Calu3 (cell line): ENCODE results near the gene ZNF526. TPM values are rescaled to one million over a fixed set of nuclear protein-coding genes. Genes with fewer than 3 reads are reported as not detected.

Source experiments
- Bru-seq: library from RNA; stranded (reverse); fragments of 400-500 nt; gene quantifications from one replicate; lab custom pipeline; 2021; lab: Mats Ljungman, UMichigan
- BruChase-seq, 2 experiments: library from RNA; stranded (reverse); fragments of 400-500 nt; gene quantifications; one replicate each; lab custom pipeline; 2021; lab: Mats Ljungman, UMichigan
- BruUV-seq: library from RNA; stranded (reverse); fragments of 400-500 nt; replicated peaks from 2 replicates; lab custom pipeline; 2021; lab: Mats Ljungman, UMichigan
- CTCF ChIA-PET: fragments of 300-600 bp; sonication (Branson Sonifier 250); formaldehyde crosslinking; loops from one replicate; lab custom pipeline; 2022; ENCODE audit warnings: antibody characterized with exemption; lab: Charles Lee
- DNase-seq: peaks from one replicate; pipeline ENCODE4 v3.0.0; 2022
- H3K27ac Mint-ChIP-seq: one replicate; pipeline ENCODE4 v1.8.0; 2022; ENCODE audit warnings: mixed read lengths; ENCODE audit not compliant: unreplicated experiment
- H3K27me3 Mint-ChIP-seq: one replicate; pipeline ENCODE4 v1.8.0; 2022; ENCODE audit warnings: mixed read lengths; ENCODE audit not compliant: unreplicated experiment
- H3K36me3 Mint-ChIP-seq: one replicate; pipeline ENCODE4 v1.8.0; 2022; ENCODE audit warnings: mild to moderate bottlenecking, moderate library complexity, mixed read lengths; ENCODE audit not compliant: insufficient read depth, unreplicated experiment
- H3K4me1 Mint-ChIP-seq: one replicate; pipeline ENCODE4 v1.8.0; 2022; ENCODE audit warnings: mild to moderate bottlenecking, low read depth, mixed read lengths; ENCODE audit not compliant: unreplicated experiment
- H3K4me3 Mint-ChIP-seq: one replicate; pipeline ENCODE4 v1.8.0; 2022; ENCODE audit warnings: mild to moderate bottlenecking, low read depth, moderate library complexity, mixed read lengths; ENCODE audit not compliant: unreplicated experiment
- H3K9me3 Mint-ChIP-seq: one replicate; pipeline ENCODE4 v1.8.0; 2022; ENCODE audit warnings: low read depth, mixed read lengths; ENCODE audit not compliant: unreplicated experiment
- CTCF ChIP-seq: fragments of 200-600 bp; IDR thresholded peaks from one replicate; pipeline ENCODE4 v1.8.0; 2022; ENCODE audit warnings: antibody characterized with exemption; ENCODE audit not compliant: unreplicated experiment
- intact Hi-C: fragments of 100-400 bp; cut with micrococcal nuclease; formaldehyde crosslinking; loops from one replicate; pipeline ENCODE4 v1.10.0; 2022; ENCODE audit not compliant: unreplicated experiment
- long read RNA-seq: library from polyadenylated mRNA; stranded (forward); transcript quantifications from one replicate; pipeline ENCODE4 v2.0.0, GENCODE V29; 2022
- total RNA-seq: library from RNA; stranded (reverse); gene quantifications from 2 replicates; pipeline ENCODE4 v1.2.3, GENCODE V29; 2022

Gene ZNF526
- total RNA-seq (25.4 and 32.3 TPM in 2 replicates), Bru-seq, nascent RNA (percentile 75 among the genes with signal in this experiment), BruChase-seq, experiment 1, labeled RNA remaining after a 6-hour chase (percentile 75 among the genes with signal in this experiment), BruChase-seq, experiment 2, labeled RNA remaining after a 2-hour chase (percentile 84 among the genes with signal in this experiment)
- long read RNA-seq, full-length matches to known transcripts: 9 of 16 reads
- long read RNA-seq, partial matches to known transcripts: 1 of 16 reads
- long read RNA-seq, other reads (novel, unspliced or antisense): 6 of 16 reads

- intact Hi-C loops: no loop called here
- no peaks in the 10 kb centered on the region for H3K27me3 Mint-ChIP-seq
- no peak for TF ChIP-seq CTCF
- H3K4me1 Mint-ChIP-seq: peaks cover 31% of the 10 kb centered on the region
- peak within 1 kb of the TSS; percentile 88 for H3K27ac Mint-ChIP-seq
- CTCF ChIA-PET: interaction anchor here (1.8 kb wide), 1 partner anchor 13 kb away, joined by 3 read pairs; no protein-coding TSS in a partner anchor
- no peaks in the 10 kb centered on the region for H3K9me3 Mint-ChIP-seq
- H3K36me3 Mint-ChIP-seq: peaks cover 65% of the 10 kb centered on the region
- H3K4me3 Mint-ChIP-seq: peak within 1 kb of the TSS; percentile 95
- TSS peak; percentile 89 for BruUV-seq
- peak; percentile 98 for DNase-seq
These were observed at the start of gene ZNF526 for GRCh38 chr19:42219812-42220750. ZNF526 (plus strand) TSS chr19:42220312; CDS start chr19:42224404, 4,092 bp downstream.

GRCh38 chr19:42170715-42171114, 49.4 kb upstream of the ZNF526 start:
- intact Hi-C loops: no loop called here
- Mint-ChIP-seq H3K9me3 (no peaks in the 10 kb centered on the region), H3K36me3 (peaks cover 5% of the 10 kb centered on the region), H3K27me3 (no peaks in the 10 kb centered on the region), H3K4me3 (no peak overlapping the region), H3K4me1 (peaks cover 37% of the 10 kb centered on the region), H3K27ac (peak overlapping the region; percentile 4)
- TF ChIP-seq CTCF: no peak
- CTCF ChIA-PET: interaction anchor here (0.6 kb wide), 1 partner anchor 18 kb away, joined by 4 read pairs; no protein-coding TSS in a partner anchor
- no peak for DNase-seq
- no TSS peak for BruUV-seq

- Mint-ChIP-seq H3K4me1 (peaks cover 35% of the 10 kb centered on the region), H3K27me3 (no peaks in the 10 kb centered on the region), H3K9me3 (no peaks in the 10 kb centered on the region), H3K36me3 (peaks cover 5% of the 10 kb centered on the region), H3K27ac (peak overlapping the region; percentile 49), H3K4me3 (no peak overlapping the region)
- peak; percentile 79 for DNase-seq
- CTCF ChIA-PET: interaction anchor here (0.6 to 1.5 kb wide), 5 partner anchors 13 to 159 kb away, joined by 3 to 5 read pairs (median 3); no protein-coding TSS in a partner anchor
- no peak for TF ChIP-seq CTCF
- intact Hi-C loops: no loop called here
- BruUV-seq: no TSS peak
These were observed 47.9 kb upstream of the ZNF526 start for GRCh38 chr19:42172261-42172660.

GRCh38 chr19:42173695-42174094, 46.4 kb upstream of the ZNF526 start:
- H3K4me1 Mint-ChIP-seq: peaks cover 35% of the 10 kb centered on the region
- no peak for TF ChIP-seq CTCF
- no peaks in the 10 kb centered on the region for H3K27me3 Mint-ChIP-seq
- H3K36me3 Mint-ChIP-seq: peaks cover 5% of the 10 kb centered on the region
- CTCF ChIA-PET: no interaction called here
- no TSS peak for BruUV-seq
- intact Hi-C loops: no loop called here
- DNase-seq: no peak
- H3K27ac Mint-ChIP-seq: no peak overlapping the region
- H3K4me3 Mint-ChIP-seq: no peak overlapping the region
- H3K9me3 Mint-ChIP-seq: no peaks in the 10 kb centered on the region
